ENCODE data around the gene PLEKHA6. TPM values are rescaled to one million over a fixed set of nuclear protein-coding genes. Genes with fewer than 3 reads are reported as not detected.

PLEKHA6 gene
- polyA plus RNA-seq, 1 donor from 2014 or later = 22.6 TPM

- Histone ChIP-seq H3K9ac (ENCODE audit: low read length) (no peak overlapping the region), H3K27me3 (ENCODE audit: insufficient read depth, low read depth, low read length) (peaks cover 3% of the 10 kb centered on the region), H3K4me2 (ENCODE audit: low read length) (no peak overlapping the region), H3K36me3 (ENCODE audit: insufficient read depth, low read length) (no peaks in the 10 kb centered on the region), H3K27ac (ENCODE audit: low read length) (no peak overlapping the region), H3K9me2 (ENCODE audit: insufficient read depth, low read length) (no peaks in the 10 kb centered on the region), H2AFZ (ENCODE audit: low read depth, low read length) (no peak overlapping the region), H3K79me2 (replicated peaks; ENCODE audit: insufficient read depth, low read length) (no peaks in the 10 kb centered on the region), H3K4me3 (ENCODE audit: low read length) (no peak overlapping the region), H3K9me3 (ENCODE audit: low read length) (no peaks in the 10 kb centered on the region), H3F3A (ENCODE audit: insufficient read depth, low read length, poor library complexity, severe bottlenecking) (no peaks in the 10 kb centered on the region), H4K20me1 (ENCODE audit: insufficient read depth) (no peaks in the 10 kb centered on the region)
- TF ChIP-seq CTCF (IDR thresholded peaks at IDR 0.05; ENCODE audit: poor library complexity, severe bottlenecking) = no peak
- TF ChIP-seq SMC3 (conservative IDR thresholded peaks at IDR 0.05; ENCODE audit: poor library complexity) = no peak
- no peak for TF ChIP-seq POLR2AphosphoS5 (IDR thresholded peaks at IDR 0.05)
- TF ChIP-seq TAF1 (IDR thresholded peaks at IDR 0.05; ENCODE audit: low read depth) = no peak
- TF ChIP-seq EP300 (conservative IDR thresholded peaks at IDR 0.05; ENCODE audit: poor library complexity, severe bottlenecking) = no peak
- TF ChIP-seq RAD21 (conservative IDR thresholded peaks at IDR 0.05) = no peak
- no peak for TF ChIP-seq EZH2 (IDR thresholded peaks at IDR 0.05; ENCODE audit: borderline replicate concordance, insufficient read depth, low read length, poor library complexity, severe bottlenecking)
- no peak for TF ChIP-seq MXI1 (conservative IDR thresholded peaks at IDR 0.05; ENCODE audit: poor library complexity, severe bottlenecking)
Observed at GRCh38 chr1:204390751-204391466, 31.2 kb upstream of the PLEKHA6 start.

- Histone ChIP-seq H3K9me3 (ENCODE audit: low read length) (no peaks in the 10 kb centered on the region), H3K9ac (ENCODE audit: low read length) (no peak overlapping the region), H2AFZ (ENCODE audit: low read depth, low read length) (no peak overlapping the region), H3K4me2 (ENCODE audit: low read length) (no peak overlapping the region), H3K27me3 (ENCODE audit: insufficient read depth, low read depth, low read length) (peaks cover 25% of the 10 kb centered on the region), H3K36me3 (ENCODE audit: insufficient read depth, low read length) (no peaks in the 10 kb centered on the region), H3K79me2 (replicated peaks; ENCODE audit: insufficient read depth, low read length) (no peaks in the 10 kb centered on the region), H4K20me1 (ENCODE audit: insufficient read depth) (no peaks in the 10 kb centered on the region), H3K4me3 (ENCODE audit: low read length) (no peak overlapping the region), H3K27ac (ENCODE audit: low read length) (no peak overlapping the region), H3K9me2 (ENCODE audit: insufficient read depth, low read length) (no peaks in the 10 kb centered on the region), H3F3A (ENCODE audit: insufficient read depth, low read length, poor library complexity, severe bottlenecking) (no peaks in the 10 kb centered on the region)
- TF ChIP-seq REST (IDR thresholded peaks at IDR 0.05; ENCODE audit: borderline replicate concordance) (no peak), TAF1 (IDR thresholded peaks at IDR 0.05; ENCODE audit: low read depth) (no peak), RAD21 (conservative IDR thresholded peaks at IDR 0.05) (no peak), CTCF (IDR thresholded peaks at IDR 0.05; ENCODE audit: poor library complexity, severe bottlenecking) (no peak), POLR2AphosphoS5 (IDR thresholded peaks at IDR 0.05) (no peak), MXI1 (conservative IDR thresholded peaks at IDR 0.05; ENCODE audit: poor library complexity, severe bottlenecking) (no peak), SMC3 (conservative IDR thresholded peaks at IDR 0.05; ENCODE audit: poor library complexity) (no peak), EZH2 (IDR thresholded peaks at IDR 0.05; ENCODE audit: borderline replicate concordance, insufficient read depth, low read length, poor library complexity, severe bottlenecking) (no peak), EP300 (conservative IDR thresholded peaks at IDR 0.05; ENCODE audit: poor library complexity, severe bottlenecking) (no peak)
Observed at GRCh38 chr1:204385727-204386126, 26.0 kb upstream of the PLEKHA6 start.

Data from neural cell (in vitro differentiated cells).